ENCODE measurements around the gene PPP1R13L.
"Not testable (repeated sequence)": the region's sequence is repeated elsewhere in the genome, so short reads cannot be mapped to it uniquely, and the experiment has no call there.

PPP1R13L gene

GRCh38 chr19:45437328-45437727 is 32.5 kb upstream of the PPP1R13L start:
- no peak for DNase-seq

- not testable (repeated sequence) for DNase-seq
These were observed 27.7 kb upstream of the PPP1R13L start for GRCh38 chr19:45432543-45432942.

GRCh38 chr19:45431008-45431407 is 26.1 kb upstream of the PPP1R13L start:
- DNase-seq = not testable (repeated sequence)

GRCh38 chr19:45429896-45430295 is 25.0 kb upstream of the PPP1R13L start:
- DNase-seq = not testable (repeated sequence)

GRCh38 chr19:45428384-45429231 is 23.7 kb upstream of the PPP1R13L start:
- peak; percentile 64 for DNase-seq

GRCh38 chr19:45424191-45425058 is 19.6 kb upstream of the PPP1R13L start:
- no peak for DNase-seq

GRCh38 chr19:45423589-45424190 is 18.8 kb upstream of the PPP1R13L start, which contains the start of gene ERCC1:
Gene ERCC1 (minus strand): TSS chr19:45423917. CDS start chr19:45423374, 543 bp downstream.
- DNase-seq = peak; percentile 95

- DNase-seq = no peak
These were observed 18.2 kb upstream of the PPP1R13L start for GRCh38 chr19:45423033-45423588.

GRCh38 chr19:45421947-45422498 is 17.2 kb upstream of the PPP1R13L start:
- DNase-seq = no peak

GRCh38 chr19:45420871-45421270 is 16.0 kb upstream of the PPP1R13L start:
- no peak for DNase-seq

- DNase-seq = no peak
These were observed 15.5 kb upstream of the PPP1R13L start for GRCh38 chr19:45420356-45420755.

- DNase-seq = no peak
These were observed 15.0 kb upstream of the PPP1R13L start for GRCh38 chr19:45419895-45420294.

GRCh38 chr19:45419396-45419795 is 14.5 kb upstream of the PPP1R13L start:
- DNase-seq = no peak

GRCh38 chr19:45418802-45419201 is 13.9 kb upstream of the PPP1R13L start:
- no peak for DNase-seq

- DNase-seq = no peak
These were observed 12.3 kb upstream of the PPP1R13L start for GRCh38 chr19:45417151-45417550.

- no peak for DNase-seq
These were observed 9.6 kb upstream of the PPP1R13L start for GRCh38 chr19:45414468-45414867.

- no peak for DNase-seq
These were observed 8.6 kb upstream of the PPP1R13L start for GRCh38 chr19:45413497-45413896.

GRCh38 chr19:45410330-45410729 is 5.5 kb upstream of the PPP1R13L start:
- DNase-seq = not testable (repeated sequence)

- DNase-seq = no peak
These were observed 4.7 kb upstream of the PPP1R13L start for GRCh38 chr19:45409557-45409920.

- DNase-seq = no peak
These were observed 4.1 kb upstream of the PPP1R13L start for GRCh38 chr19:45408830-45409556.

GRCh38 chr19:45408121-45408520 is 3.3 kb upstream of the PPP1R13L start:
- no peak for DNase-seq

Measured in right kidney (tissue), 1 donor.